GM18520 (cell line): ENCODE data around the gene CIB2.
A peak's percentile ranks its signal among the peaks of the same experiment; 100 is the strongest.

Experiments used
- ATAC-seq: cut with Tn5 transposase; IDR thresholded peaks from one replicate; pipeline ENCODE4 v1.9.1; 2021; ENCODE audit not compliant: unreplicated experiment

Gene CIB2

GRCh38 chr15:78149805-78150751 is 18.8 kb upstream of the CIB2 start:
- no peak for ATAC-seq

DNA sequence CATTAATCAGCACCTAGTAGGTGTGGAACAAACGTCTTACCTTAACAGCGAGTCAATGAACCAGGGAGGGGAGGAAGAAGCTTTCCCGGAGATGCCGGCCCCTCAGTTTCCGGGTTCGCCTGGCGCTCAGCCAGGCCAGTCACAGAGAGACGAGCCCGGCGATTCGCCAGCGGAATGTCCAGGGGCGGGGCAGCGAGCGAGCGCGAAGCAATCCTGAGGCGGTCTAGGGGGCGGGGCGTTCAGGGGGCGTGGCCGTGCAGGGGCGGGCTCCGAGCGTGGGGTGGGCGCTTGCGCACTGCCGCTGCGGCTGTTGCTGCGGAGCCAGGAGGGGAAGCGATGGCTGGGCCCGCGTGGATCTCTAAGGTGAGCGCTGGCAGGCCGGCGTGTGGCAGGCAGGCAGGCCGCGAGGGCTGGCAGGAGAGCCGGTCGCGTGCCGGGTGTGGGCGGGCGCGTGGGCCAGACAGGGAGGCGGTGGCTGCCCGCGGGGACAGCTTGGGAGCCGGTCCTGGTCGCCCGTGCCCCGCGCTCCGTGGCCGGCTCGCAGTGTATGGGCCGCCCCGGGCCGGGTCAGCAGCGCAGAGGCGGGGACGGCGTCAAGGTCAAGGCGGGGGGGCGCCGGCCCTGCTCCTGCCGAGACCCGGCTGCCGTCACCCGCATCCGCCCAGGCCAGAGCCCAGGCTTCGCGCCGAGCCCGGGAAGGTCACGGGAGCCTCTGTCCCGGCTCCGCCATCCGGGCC is 18.0 kb upstream of the CIB2 start, which contains the start of gene IDH3A:
Gene IDH3A, plus strand, starts transcription at position 295 of the 737 bp plus-strand sequence. Its CDS starts 42 bp downstream, at position 337.
- ATAC-seq: peak; percentile 70

DNA sequence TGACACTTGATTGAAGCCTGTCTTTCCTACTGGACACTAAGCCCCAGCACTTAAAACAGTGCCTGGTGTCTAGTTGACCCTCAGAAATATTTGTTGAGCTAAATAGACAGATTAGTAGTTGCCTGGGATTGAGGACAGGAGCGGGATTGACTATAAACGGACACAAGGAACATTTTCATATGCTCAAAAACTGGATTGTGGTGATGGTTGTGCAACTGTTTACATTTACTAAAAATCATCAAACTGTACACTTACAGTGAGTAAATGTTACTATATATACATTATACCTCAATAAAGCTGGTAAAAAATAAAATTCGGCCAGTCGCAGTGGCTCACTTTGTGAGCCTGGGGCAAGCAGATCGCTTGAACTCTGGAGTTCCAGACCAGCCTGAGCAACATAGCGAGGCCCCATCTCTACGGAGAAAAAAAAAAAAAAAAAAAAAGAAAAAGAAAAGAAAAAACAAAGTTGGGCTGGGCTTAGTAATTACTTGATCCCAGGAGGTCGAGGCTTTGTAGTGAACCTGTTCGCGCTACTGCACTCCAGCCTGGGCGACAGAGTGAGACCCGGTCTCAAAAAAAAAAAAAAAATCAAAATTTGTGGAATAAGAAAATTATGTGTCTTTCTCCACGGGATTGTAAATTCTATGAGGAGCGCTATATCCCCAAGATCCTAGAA is 17.3 kb upstream of the CIB2 start:
- no peak for ATAC-seq

DNA sequence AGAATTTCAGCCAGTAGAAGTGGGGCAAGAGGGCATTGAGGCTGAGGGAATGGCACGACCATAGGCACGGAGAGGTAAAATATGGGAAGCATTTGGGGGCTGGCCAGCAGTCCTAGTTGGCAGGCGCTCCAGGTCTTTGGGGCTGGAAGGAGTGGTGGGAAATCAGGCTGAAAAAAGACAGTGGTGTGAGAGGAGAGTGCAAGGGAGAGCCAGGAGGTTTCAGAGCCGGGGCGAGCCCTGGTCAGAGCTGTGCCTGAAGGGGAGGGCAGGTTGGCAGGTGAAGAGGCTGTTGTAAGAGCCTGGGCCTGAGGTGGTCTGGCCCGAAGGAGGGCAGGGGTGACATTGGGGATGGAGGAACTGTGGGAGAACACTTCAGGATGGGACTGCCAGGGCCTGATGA is 16.3 kb upstream of the CIB2 start:
- ATAC-seq: no peak

- no peak for ATAC-seq
Measured at GRCh38 chr15:78146425-78147154, 15.3 kb upstream of the CIB2 start.

- ATAC-seq: no peak
Measured at GRCh38 chr15:78142332-78142731, 11.1 kb upstream of the CIB2 start.

DNA sequence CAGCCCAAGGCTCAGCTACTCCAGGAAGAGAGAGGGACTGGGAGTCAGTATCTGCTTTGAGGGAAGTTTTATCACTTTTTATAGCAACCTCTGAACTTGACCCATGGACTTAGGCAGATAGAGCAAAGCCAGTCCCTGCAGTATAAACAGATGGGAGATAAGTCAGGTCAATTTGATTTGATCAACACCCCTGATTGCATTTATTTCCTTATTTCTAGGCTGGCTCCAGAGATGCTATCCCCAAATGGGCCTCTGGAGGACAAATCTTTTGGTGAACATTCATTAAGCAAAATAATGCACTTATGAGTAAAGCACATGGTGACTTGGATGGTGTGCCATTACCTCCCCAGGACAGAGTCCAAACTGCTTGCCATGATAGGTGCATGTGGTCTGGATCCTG is 9.0 kb upstream of the CIB2 start:
- no peak for ATAC-seq

- no peak for ATAC-seq
Measured at GRCh38 chr15:78139578-78139977, 8.3 kb upstream of the CIB2 start.

DNA sequence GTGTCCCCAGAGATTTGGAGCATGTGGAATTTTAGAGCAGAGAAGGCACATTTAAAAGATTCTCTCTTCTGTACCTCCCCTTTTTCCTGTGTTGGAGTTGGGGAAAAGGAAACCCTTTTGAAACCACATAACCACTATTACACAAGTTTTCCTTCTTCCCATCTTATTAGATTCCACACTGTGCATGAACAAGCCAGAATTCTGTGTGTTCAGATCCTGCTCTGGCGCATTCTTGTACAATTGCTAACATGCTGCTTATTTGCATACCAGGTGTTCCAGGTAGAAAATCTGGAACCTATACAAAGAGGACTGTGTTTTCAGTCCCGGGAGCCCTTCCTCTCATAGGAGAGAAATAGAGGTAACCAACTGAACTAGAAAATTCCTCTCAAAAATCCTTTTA is 2.6 kb upstream of the CIB2 start:
- no peak for ATAC-seq

DNA sequence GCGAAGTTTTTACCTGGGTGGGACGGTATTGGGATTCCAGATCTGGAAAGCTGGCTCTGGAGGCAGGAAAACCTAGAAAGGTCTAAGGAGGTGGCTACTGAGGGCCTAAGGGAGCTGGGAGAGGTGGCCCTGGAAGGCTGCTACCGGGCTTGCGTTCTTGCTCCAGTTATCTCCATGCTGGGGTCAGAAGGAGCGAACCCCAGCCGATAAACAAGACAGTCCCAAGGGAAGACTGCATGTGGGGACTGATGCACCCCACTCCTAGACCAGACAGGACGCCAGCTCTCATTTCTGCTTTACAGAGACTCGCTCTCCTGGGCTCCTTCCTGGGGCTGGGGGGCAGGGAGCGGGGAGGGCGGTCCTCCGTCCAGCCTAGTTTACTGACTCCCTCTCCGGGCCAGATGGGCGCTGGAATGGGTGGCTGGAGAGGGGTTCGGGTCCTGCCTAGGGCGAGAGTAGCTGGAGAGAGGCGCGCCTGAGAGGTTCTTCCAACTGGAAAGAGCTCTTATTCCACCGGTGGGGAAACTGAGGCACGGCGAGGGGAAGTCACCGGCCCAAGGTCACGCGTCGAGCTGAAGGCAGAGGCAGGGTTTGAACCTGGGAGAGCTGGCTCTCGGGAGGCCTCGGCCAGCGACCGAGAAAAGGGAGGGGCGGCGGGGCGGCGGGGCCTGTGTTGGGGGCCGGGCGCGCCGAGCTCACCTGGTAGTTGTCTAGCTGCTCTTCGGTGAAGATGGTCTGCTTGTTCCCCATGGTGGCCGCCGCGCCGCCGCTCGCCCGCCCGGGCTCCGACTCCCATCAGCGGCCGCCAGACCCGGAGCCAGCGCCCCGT is 565 bp downstream of the CIB2 start:
- peak; percentile 26 for ATAC-seq

DNA sequence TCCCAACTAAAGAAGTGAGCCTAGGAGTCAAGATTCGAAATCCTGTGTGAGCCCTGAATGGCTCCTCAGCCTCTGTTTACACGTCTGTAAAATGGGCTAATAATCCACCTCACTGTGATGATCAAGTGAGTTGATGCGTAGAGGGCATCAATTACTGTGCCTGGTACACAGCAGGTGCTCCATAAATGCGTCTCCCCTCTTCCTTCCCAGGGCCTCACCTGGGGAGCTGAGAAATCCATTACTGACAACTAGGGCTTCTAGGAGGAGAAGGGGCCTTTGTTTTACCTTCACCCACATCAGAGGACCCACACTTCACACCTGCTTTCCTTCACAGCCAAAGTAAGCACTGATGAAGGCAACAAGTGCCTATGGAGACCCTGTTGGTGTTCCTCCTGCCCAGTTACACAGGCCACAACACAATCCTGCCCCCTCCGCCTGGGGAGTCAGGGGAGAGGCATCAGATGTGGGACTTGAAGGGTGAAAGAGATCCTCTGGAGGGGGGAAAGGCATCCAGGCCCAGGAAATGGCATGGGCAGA is 1.4 kb downstream of the CIB2 start:
- no peak for ATAC-seq

DNA sequence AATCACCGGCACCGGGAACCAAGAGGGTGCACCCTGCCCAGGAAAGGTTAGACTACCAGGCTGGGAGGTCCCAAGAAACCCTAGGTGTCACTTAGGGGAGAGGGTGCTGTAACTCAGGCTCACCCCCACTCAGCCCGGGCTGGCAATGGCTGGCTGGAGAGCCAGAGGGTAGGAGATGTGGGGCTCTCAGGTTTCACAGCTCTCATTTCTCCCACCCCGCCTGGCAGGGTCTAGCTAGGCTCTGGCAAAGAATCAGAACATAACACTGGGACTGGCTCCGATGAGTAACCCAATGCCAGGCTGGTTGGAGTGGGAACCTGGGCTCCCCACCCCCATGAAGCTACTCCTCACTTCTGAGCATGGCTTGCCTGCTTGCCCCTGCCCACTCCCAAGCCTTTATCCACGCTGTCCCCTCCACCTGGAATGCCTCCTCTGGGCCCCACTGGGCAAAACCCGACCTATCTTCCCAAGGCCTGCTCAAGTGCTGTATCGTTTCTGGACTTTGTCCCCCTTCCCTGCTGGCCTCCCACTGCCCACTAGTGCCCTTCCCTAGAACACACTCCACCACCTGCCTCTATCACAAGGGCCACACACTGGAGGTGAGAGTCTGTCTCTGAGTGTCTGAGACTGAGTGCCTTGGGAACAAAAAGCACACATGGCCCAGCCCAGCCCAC is 2.0 kb downstream of the CIB2 start:
- no peak for ATAC-seq

GRCh38 chr15:78127882-78128281 is 3.4 kb downstream of the CIB2 start:
- no peak for ATAC-seq

DNA sequence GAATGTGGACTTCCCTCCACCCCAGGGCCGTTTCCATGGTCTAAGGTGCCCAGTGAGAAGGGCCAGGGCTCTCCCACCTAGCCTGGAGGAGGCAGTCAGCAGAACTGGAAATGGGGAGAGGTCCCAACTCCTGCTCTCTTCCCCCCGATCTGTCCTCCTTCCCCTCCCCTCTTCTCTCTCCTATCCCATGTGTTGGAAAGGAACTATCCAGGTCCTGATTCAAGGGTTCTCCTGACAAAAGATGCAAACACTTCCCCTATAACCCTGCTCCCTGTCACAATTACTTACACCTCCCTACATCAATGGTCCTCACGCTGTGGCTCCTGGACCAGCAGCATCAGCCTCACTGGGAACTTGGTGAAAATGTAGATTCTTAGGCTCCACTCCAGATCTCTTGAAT is 6.0 kb downstream of the CIB2 start:
- ATAC-seq: no peak

DNA sequence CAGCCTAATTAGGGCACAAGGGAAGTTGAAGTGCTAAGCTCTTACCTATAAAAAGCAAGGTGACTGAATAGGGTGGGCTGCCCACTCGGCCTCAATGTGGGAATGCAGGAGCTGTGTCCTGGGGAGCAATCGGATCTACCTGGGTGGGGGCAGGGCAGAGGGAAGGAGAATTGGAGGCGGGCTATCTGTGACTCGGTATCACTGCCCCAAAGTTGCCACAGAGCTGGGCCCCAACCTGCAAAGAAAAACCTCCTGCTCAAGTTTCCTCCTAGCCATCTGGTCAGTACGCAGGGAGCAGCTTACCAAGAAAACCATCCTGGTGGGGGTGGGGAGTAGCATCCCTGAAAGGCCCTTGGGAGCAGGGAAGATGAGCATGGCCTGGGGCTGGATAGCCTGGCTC is 10.7 kb downstream of the CIB2 start:
- no peak for ATAC-seq

GRCh38 chr15:78112551-78112950 is 18.7 kb downstream of the CIB2 start:
- ATAC-seq: no peak

DNA sequence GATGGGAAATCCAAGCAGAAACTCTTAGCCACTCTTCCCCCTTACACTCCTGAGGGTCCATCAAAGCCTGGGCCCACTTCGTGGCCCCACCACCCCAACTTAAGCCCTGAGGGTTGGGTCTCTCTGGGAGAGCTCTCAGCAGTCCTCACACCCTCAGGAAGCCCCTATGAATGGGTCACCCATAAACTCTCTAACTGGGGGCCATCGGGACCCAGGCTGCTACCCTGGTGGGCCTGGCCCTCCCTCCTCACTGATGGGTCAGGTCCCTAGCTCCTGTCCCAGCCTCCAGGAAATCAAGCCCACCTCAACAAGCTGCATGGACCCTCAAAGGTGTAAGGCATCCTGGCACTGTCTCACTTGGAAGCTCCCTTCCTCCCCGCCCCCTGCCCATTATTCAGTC is 19.5 kb downstream of the CIB2 start:
- ATAC-seq: no peak

- ATAC-seq: no peak
Measured at GRCh38 chr15:78110916-78111475, 20.2 kb downstream of the CIB2 start.

DNA sequence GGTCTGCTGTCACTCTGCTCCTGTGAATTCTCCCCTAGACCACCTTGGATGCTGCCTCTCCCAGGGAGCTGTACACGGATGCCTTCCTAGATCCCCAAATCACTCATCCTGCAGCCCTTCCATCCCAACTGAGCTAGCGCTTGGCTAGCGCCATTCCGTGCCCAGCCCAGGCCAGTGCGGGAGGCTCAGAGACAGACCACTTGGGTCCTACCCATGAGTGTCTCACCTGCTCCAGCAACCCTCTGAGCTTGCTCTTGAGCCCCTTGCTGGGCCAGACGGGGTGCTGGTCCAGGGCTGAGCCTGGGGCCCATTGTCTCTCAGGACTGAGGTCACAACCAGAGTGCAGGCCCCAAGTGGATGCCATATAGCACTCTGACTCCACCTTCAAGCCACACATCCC is 21.1 kb downstream of the CIB2 start:
- no peak for ATAC-seq
